Gastroesophageal sphincter (tissue), 3 donors: ENCODE results near the gene GALNTL6.

Source experiments
- CTCF ChIP-seq, 4 experiments: fragments of 200-600 bp in 2 of 4; fragments of 450-650 bp in 2 of 4; sonication (generic) in 1 of 4; IDR thresholded peaks; one replicate each; pipeline ENCODE4 v1.5.1; 2017 to 2019; ENCODE audit warnings: antibody characterized with exemption in 4 of 4, mild to moderate bottlenecking in 2 of 4, moderate library complexity in 2 of 4
- EP300 ChIP-seq: sonication (generic); formaldehyde crosslinking; IDR thresholded peaks from one replicate; pipeline ENCODE4 v1.6.1; 2017; ENCODE audit warnings: antibody characterized with exemption, mild to moderate bottlenecking
- POLR2A ChIP-seq, 2 donors: fragments of 450-650 bp; IDR thresholded peaks; one replicate each; pipeline ENCODE4 v1.6.1; 2017; ENCODE audit warnings: antibody characterized with exemption in 2 of 2, mild to moderate bottlenecking in 2 of 2, moderate library complexity in 1 of 2
- POLR2AphosphoS5 ChIP-seq: sonication (generic); formaldehyde crosslinking; IDR thresholded peaks from one replicate; pipeline ENCODE4 v1.6.1; 2017; ENCODE audit warnings: antibody characterized with exemption

- no peak for TF ChIP-seq CTCF (IDR thresholded peaks at IDR 0.05)
- TF ChIP-seq POLR2A (IDR thresholded peaks at IDR 0.05) = no peak
- no peak for TF ChIP-seq EP300
- TF ChIP-seq POLR2AphosphoS5 = no peak
Measured at GRCh38 chr4:172124656-172125308, 311.6 kb downstream of the GALNTL6 start.
